Measurements from ENCODE around the gene TASP1.

DNA sequence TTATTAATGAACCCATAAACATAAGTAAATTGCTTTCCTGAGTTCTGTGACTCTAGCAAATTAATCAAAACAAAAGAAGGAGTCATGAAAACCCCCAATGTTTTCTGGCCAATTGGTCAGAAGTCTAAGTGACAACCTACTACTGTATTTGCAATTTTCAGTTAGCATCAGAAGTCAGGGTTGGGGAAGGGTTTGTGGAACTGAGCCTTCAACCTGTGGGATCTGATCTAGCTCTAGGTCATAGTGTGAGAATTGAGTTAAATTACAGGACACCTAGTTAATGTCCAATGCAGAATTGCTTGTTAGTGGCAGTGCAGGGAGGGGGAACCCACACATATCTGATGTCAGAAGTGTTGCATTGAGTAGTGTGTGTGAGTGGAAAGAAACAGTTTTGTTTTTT, 275.3 kb downstream of the TASP1 start:
- TF ChIP-seq CTCF (conservative IDR thresholded peaks at IDR 0.05; ENCODE audit: low read depth, low read length) (no peak), EZH2 (IDR thresholded peaks at IDR 0.05; ENCODE audit: low read length, unreplicated experiment) (no peak), EZH2phosphoT487 (IDR thresholded peaks at IDR 0.05; ENCODE audit: borderline replicate concordance, low read length) (no peak)
